Liver (tissue), 9 donors: ENCODE measurements around the gene GDI1. TPM values are rescaled to one million over a fixed set of nuclear protein-coding genes. Genes with fewer than 3 reads are reported as not detected.

ENCODE experiments used
- DNase-seq: peaks from one replicate; pipeline ENCODE4 v3.0.0-alpha.2; 2017; ENCODE audit warnings: low spot score
- H3K27ac ChIP-seq, 2 donors: one replicate each; pipeline ENCODE4 v1.7.0; 2013; ENCODE audit warnings: inconsistent platforms in 2 of 2, low read length in 2 of 2, control low read depth in 1 of 2, low read depth in 1 of 2, mild to moderate bottlenecking in 1 of 2
- H3K27me3 ChIP-seq, 4 donors: one replicate each; pipeline versions ENCODE4 v1.6.1 to v1.7.0; 2013; ENCODE audit warnings: low read length in 3 of 4, inconsistent platforms in 1 of 4, mild to moderate bottlenecking in 1 of 4, moderate library complexity in 1 of 4; ENCODE audit not compliant: control insufficient read depth in 4 of 4, insufficient read depth in 4 of 4
- H3K36me3 ChIP-seq, 4 donors: one replicate each; pipeline versions ENCODE4 v1.6.1 to v1.7.0; 2013; ENCODE audit warnings: low read length in 3 of 4, mild to moderate bottlenecking in 3 of 4, low read depth in 1 of 4, moderate library complexity in 1 of 4; ENCODE audit not compliant: control insufficient read depth in 4 of 4, insufficient read depth in 3 of 4
- H3K4me1 ChIP-seq, 4 donors: one replicate each; pipeline versions ENCODE4 v1.6.1 to v1.7.0; 2013; ENCODE audit warnings: low read length in 3 of 4, mild to moderate bottlenecking in 3 of 4, moderate library complexity in 1 of 4; ENCODE audit not compliant: control insufficient read depth in 4 of 4, insufficient read depth in 4 of 4
- H3K4me3 ChIP-seq, 3 donors: one replicate each; pipeline versions ENCODE4 v1.6.1 to v1.7.0; 2013; ENCODE audit warnings: low read length in 3 of 3, control low read depth in 1 of 3, low read depth in 1 of 3, mild to moderate bottlenecking in 1 of 3
- H3K9ac ChIP-seq, 2 donors: one replicate each; pipeline ENCODE4 v1.7.0; 2013; ENCODE audit warnings: low read length in 2 of 2, mild to moderate bottlenecking in 2 of 2, moderate library complexity in 2 of 2, control low read depth in 1 of 2, low read depth in 1 of 2
- H3K9me3 ChIP-seq, 4 donors: one replicate each; pipeline versions ENCODE4 v1.6.1 to v1.7.0; 2013; ENCODE audit warnings: low read length in 3 of 4; ENCODE audit not compliant: control insufficient read depth in 4 of 4
- EGR1 ChIP-seq, 2 donors: IDR thresholded peaks; 2 replicates each; pipeline ENCODE4 v1.6.1; 2016 to 2018; ENCODE audit warnings: antibody characterized with exemption in 2 of 2, low read depth in 2 of 2
- FOXA1 ChIP-seq: IDR thresholded peaks from 2 replicates; pipeline ENCODE4 v1.6.1; 2016; ENCODE audit warnings: antibody characterized with exemption
- FOXA2 ChIP-seq: IDR thresholded peaks from 2 replicates; pipeline ENCODE4 v1.6.1; 2016; ENCODE audit warnings: antibody characterized with exemption
- GABPA ChIP-seq, 2 donors: IDR thresholded peaks in 1 of 2; conservative IDR thresholded peaks in 1 of 2; 2 replicates each; pipeline ENCODE4 v1.6.1; 2016; ENCODE audit warnings: antibody characterized with exemption in 2 of 2, mild to moderate bottlenecking in 1 of 2, moderate library complexity in 1 of 2
- HNF4A ChIP-seq, 2 donors: conservative IDR thresholded peaks; 2 replicates each; pipeline ENCODE4 v1.6.1; 2016; ENCODE audit warnings: antibody characterized with exemption in 2 of 2, mild to moderate bottlenecking in 2 of 2
- HNF4G ChIP-seq: IDR thresholded peaks from 2 replicates; pipeline ENCODE4 v1.6.1; 2016; ENCODE audit warnings: antibody characterized with exemption
- JUND ChIP-seq, 2 donors: IDR thresholded peaks; 2 replicates each; pipeline ENCODE4 v1.6.1; 2016; ENCODE audit warnings: antibody characterized with exemption in 2 of 2
- NR2F2 ChIP-seq: IDR thresholded peaks from 2 replicates; pipeline ENCODE4 v1.6.1; 2016; ENCODE audit warnings: antibody characterized with exemption
- RAD21 ChIP-seq, 2 donors: IDR thresholded peaks; 2 replicates each; pipeline ENCODE4 v1.6.1; 2016; ENCODE audit warnings: antibody characterized with exemption in 2 of 2, mild to moderate bottlenecking in 2 of 2
- RXRA ChIP-seq, 2 donors: IDR thresholded peaks; 2 replicates each; pipeline ENCODE4 v1.6.1; 2017 to 2018; ENCODE audit warnings: antibody characterized with exemption in 2 of 2, mild to moderate bottlenecking in 1 of 2
- SP1 ChIP-seq: IDR thresholded peaks from 2 replicates; pipeline ENCODE4 v1.6.1; 2018; ENCODE audit warnings: antibody characterized with exemption, mild to moderate bottlenecking
- TAF1 ChIP-seq: conservative IDR thresholded peaks from 2 replicates; pipeline ENCODE4 v1.6.1; 2016; ENCODE audit warnings: antibody characterized with exemption, mild to moderate bottlenecking
- YY1 ChIP-seq: IDR thresholded peaks from 2 replicates; pipeline ENCODE4 v1.6.1; 2016; ENCODE audit warnings: antibody characterized with exemption, mild to moderate bottlenecking
- WGBS: extraction: QIAGEN DNeasy Blood & Tissue Kit; methylation state at CpG from one replicate; pipeline ENCODE4 v1.1.7; 2013; 5-methylcytosine and 5-hydroxymethylcytosine counted together
- polyA plus RNA-seq, 2 donors: library from polyadenylated mRNA; stranded (reverse) in 1 of 2; unstranded in 1 of 2; fragments of 200-250 nt in 1 of 2; fragments of >200 nt in 1 of 2; fragmentation: Nextera tagmentation in 1 of 2; extraction: Ambion mirVana in 1 of 2; gene quantifications; one replicate each; pipeline versions ENCODE4 v1.2.1 to v1.2.3, GENCODE V29; 2013 to 2015
- total RNA-seq, 2 donors: library from RNA; depleted of rRNA; stranded (reverse); fragments of >200 nt; gene quantifications; one replicate each; pipeline ENCODE4 v1.2.3, GENCODE V29; 2014
- TF ChIP-seq, protein P1 (sequence below): IDR thresholded peaks from 2 replicates; pipeline ENCODE4 v1.6.1; 2016; ENCODE audit warnings: antibody characterized with exemption, mild to moderate bottlenecking
- TF ChIP-seq, protein P2 (sequence below): IDR thresholded peaks from 2 replicates; pipeline ENCODE4 v1.6.1; 2016; ENCODE audit warnings: antibody characterized with exemption
- TF ChIP-seq, protein P3 (sequence below): IDR thresholded peaks from 2 replicates; pipeline ENCODE4 v1.6.1; 2016; ENCODE audit warnings: antibody characterized with exemption
- TF ChIP-seq, protein P4 (sequence below): IDR thresholded peaks from 2 replicates; pipeline ENCODE4 v1.6.1; 2016; ENCODE audit warnings: antibody characterized with exemption
- TF ChIP-seq, protein P5 (sequence below): fragments of 150-350 bp; IDR thresholded peaks from 2 replicates; pipeline ENCODE4 v1.5.1; 2017; ENCODE audit warnings: improper control_type of control experiment, low read depth, low read length; ENCODE audit not compliant: missing input control
- donor health status: healthy.
- donor health status: healthy.
- donor health status: healthy.
- donor health status: healthy.
- donor health status: healthy.

Gene GDI1
- total and polyA plus RNA-seq, 4 donors = 12.8 to 35.6 (median 20.5) TPM

DNA sequence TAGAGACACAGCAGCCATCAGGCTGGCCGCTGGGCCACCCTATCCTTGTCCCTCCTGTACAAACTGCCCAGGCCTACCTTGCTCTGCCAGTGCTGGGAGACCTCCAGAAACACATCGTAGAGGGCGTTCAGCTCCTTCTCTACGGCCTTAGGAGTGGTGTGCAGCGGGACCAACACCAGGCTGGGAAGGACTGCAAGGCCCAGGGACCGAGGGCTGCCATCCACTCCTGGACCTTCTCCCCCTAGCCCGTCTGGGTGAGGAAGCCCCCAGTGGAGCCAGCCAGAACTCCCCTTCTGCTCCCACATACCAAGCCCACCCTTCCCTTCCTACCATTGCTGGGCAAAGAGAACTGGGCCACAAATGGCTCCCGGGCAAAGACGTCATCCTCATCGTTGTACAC is 33.8 kb upstream of the GDI1 start (continued):
- TF ChIP-seq, protein P1, sequence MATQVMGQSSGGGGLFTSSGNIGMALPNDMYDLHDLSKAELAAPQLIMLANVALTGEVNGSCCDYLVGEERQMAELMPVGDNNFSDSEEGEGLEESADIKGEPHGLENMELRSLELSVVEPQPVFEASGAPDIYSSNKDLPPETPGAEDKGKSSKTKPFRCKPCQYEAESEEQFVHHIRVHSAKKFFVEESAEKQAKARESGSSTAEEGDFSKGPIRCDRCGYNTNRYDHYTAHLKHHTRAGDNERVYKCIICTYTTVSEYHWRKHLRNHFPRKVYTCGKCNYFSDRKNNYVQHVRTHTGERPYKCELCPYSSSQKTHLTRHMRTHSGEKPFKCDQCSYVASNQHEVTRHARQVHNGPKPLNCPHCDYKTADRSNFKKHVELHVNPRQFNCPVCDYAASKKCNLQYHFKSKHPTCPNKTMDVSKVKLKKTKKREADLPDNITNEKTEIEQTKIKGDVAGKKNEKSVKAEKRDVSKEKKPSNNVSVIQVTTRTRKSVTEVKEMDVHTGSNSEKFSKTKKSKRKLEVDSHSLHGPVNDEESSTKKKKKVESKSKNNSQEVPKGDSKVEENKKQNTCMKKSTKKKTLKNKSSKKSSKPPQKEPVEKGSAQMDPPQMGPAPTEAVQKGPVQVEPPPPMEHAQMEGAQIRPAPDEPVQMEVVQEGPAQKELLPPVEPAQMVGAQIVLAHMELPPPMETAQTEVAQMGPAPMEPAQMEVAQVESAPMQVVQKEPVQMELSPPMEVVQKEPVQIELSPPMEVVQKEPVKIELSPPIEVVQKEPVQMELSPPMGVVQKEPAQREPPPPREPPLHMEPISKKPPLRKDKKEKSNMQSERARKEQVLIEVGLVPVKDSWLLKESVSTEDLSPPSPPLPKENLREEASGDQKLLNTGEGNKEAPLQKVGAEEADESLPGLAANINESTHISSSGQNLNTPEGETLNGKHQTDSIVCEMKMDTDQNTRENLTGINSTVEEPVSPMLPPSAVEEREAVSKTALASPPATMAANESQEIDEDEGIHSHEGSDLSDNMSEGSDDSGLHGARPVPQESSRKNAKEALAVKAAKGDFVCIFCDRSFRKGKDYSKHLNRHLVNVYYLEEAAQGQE = no peak
- TF ChIP-seq RXRA (IDR thresholded peaks at IDR 0.05) = no peak
- TF ChIP-seq, protein P2, sequence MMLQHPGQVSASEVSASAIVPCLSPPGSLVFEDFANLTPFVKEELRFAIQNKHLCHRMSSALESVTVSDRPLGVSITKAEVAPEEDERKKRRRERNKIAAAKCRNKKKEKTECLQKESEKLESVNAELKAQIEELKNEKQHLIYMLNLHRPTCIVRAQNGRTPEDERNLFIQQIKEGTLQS = no peak
- TF ChIP-seq GABPA (IDR thresholded peaks at IDR 0.05 in 1 of 2, conservative IDR thresholded peaks at IDR 0.05 in 1 of 2) = no peak

DNA sequence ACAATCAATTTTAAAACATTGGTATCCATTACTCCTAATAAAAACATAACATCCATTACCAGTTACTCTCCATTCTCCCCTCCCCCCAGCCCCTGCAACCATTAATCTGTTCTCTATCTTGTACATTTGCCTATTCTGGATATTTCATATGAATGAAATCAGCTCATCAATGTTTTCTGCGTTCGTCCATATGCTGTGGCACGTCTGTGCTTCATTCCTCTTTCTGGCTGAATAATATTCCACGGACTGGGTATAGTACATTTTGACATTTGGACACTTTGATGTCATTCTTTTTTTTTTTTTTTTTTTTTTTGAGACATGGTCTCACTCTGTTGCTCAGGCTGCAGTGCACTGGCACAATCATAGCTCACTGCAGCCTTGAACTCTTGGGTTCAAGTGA is 33.1 kb upstream of the GDI1 start:
- H3K36me3 ChIP-seq = peaks cover 0 to 10% (median 7%) of the 10 kb centered on the region in 4 donors
- no peaks in the 10 kb centered on the region for H3K9me3 ChIP-seq
- no peak overlapping the region for H3K9ac ChIP-seq
- peaks cover 1 to 34% (median 26%) of the 10 kb centered on the region in 4 donors for H3K4me1 ChIP-seq
- WGBS = 98% methylated on average over 4 of the region's 4 CpGs
- no peaks in the 10 kb centered on the region for H3K27me3 ChIP-seq
- H3K4me3 ChIP-seq = no peak overlapping the region
- TF ChIP-seq EGR1 (IDR thresholded peaks at IDR 0.05; ENCODE audit: low read depth in 2 of 2) (no peak), SP1 (no peak), RXRA (IDR thresholded peaks at IDR 0.05) (no peak), RAD21 (IDR thresholded peaks at IDR 0.05) (no peak), YY1 (no peak), FOXA1 (no peak), HNF4G (no peak), JUND (IDR thresholded peaks at IDR 0.05) (no peak), GABPA (IDR thresholded peaks at IDR 0.05 in 1 of 2, conservative IDR thresholded peaks at IDR 0.05 in 1 of 2) (no peak), HNF4A (conservative IDR thresholded peaks at IDR 0.05) (no peak), FOXA2 (no peak), NR2F2 (no peak), TAF1 (no peak)
- TF ChIP-seq, protein P3, sequence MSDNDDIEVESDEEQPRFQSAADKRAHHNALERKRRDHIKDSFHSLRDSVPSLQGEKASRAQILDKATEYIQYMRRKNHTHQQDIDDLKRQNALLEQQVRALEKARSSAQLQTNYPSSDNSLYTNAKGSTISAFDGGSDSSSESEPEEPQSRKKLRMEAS = no peak
- TF ChIP-seq, protein P2 = no peak
- TF ChIP-seq, protein P1 = no peak
- TF ChIP-seq, protein P4, sequence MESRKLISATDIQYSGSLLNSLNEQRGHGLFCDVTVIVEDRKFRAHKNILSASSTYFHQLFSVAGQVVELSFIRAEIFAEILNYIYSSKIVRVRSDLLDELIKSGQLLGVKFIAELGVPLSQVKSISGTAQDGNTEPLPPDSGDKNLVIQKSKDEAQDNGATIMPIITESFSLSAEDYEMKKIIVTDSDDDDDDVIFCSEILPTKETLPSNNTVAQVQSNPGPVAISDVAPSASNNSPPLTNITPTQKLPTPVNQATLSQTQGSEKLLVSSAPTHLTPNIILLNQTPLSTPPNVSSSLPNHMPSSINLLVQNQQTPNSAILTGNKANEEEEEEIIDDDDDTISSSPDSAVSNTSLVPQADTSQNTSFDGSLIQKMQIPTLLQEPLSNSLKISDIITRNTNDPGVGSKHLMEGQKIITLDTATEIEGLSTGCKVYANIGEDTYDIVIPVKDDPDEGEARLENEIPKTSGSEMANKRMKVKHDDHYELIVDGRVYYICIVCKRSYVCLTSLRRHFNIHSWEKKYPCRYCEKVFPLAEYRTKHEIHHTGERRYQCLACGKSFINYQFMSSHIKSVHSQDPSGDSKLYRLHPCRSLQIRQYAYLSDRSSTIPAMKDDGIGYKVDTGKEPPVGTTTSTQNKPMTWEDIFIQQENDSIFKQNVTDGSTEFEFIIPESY = no peak
- TF ChIP-seq, protein P5, sequence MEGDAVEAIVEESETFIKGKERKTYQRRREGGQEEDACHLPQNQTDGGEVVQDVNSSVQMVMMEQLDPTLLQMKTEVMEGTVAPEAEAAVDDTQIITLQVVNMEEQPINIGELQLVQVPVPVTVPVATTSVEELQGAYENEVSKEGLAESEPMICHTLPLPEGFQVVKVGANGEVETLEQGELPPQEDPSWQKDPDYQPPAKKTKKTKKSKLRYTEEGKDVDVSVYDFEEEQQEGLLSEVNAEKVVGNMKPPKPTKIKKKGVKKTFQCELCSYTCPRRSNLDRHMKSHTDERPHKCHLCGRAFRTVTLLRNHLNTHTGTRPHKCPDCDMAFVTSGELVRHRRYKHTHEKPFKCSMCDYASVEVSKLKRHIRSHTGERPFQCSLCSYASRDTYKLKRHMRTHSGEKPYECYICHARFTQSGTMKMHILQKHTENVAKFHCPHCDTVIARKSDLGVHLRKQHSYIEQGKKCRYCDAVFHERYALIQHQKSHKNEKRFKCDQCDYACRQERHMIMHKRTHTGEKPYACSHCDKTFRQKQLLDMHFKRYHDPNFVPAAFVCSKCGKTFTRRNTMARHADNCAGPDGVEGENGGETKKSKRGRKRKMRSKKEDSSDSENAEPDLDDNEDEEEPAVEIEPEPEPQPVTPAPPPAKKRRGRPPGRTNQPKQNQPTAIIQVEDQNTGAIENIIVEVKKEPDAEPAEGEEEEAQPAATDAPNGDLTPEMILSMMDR = no peak
- DNase-seq = no peak
- no peak overlapping the region for H3K27ac ChIP-seq
